Aorta (tissue), 5 donors: ENCODE data around the gene SLC38A8. TPM values are rescaled to one million over a fixed set of nuclear protein-coding genes. Genes with fewer than 3 reads are reported as not detected.

Experiments used
- ATAC-seq: fragments of 200-7000 bp; cut with Tn5 transposase; one replicate; pipeline ENCODE4 v1.9.1; 2022; ENCODE audit warnings: moderate library complexity; ENCODE audit not compliant: low FRiP score
- DNase-seq, 2 donors: peaks; one replicate each; pipeline ENCODE4 v3.0.0-alpha.2; 2020
- H3K27ac ChIP-seq, 2 donors: one replicate each; pipeline ENCODE4 v1.5.1; 2013; ENCODE audit warnings: low read length in 2 of 2, mild to moderate bottlenecking in 2 of 2, moderate library complexity in 2 of 2, control low read depth in 1 of 2, inconsistent platforms in 1 of 2, low read depth in 1 of 2
- H3K27me3 ChIP-seq, 2 donors: one replicate each; pipeline ENCODE4 v1.6.1; 2013; ENCODE audit warnings: control low read depth in 1 of 2, low read length in 1 of 2, mild to moderate bottlenecking in 1 of 2, moderate library complexity in 1 of 2; ENCODE audit not compliant: insufficient read depth in 2 of 2, control insufficient read depth in 1 of 2
- H3K36me3 ChIP-seq, 2 donors: one replicate each; pipeline ENCODE4 v1.6.1; 2013; ENCODE audit warnings: control low read depth in 1 of 2, low read length in 1 of 2, mild to moderate bottlenecking in 1 of 2; ENCODE audit not compliant: insufficient read depth in 2 of 2, control insufficient read depth in 1 of 2
- H3K4me1 ChIP-seq, 2 donors: one replicate each; pipeline ENCODE4 v1.6.1; 2013; ENCODE audit warnings: low read length in 2 of 2, control low read depth in 1 of 2, mild to moderate bottlenecking in 1 of 2, moderate library complexity in 1 of 2; ENCODE audit not compliant: insufficient read depth in 2 of 2, control insufficient read depth in 1 of 2
- H3K4me3 ChIP-seq, 2 donors: one replicate each; pipeline ENCODE4 v1.5.1; 2013; ENCODE audit warnings: low read length in 2 of 2, control low read depth in 1 of 2, mild to moderate bottlenecking in 1 of 2
- H3K9me3 ChIP-seq: one replicate; pipeline ENCODE4 v1.6.1; 2013; ENCODE audit warnings: mild to moderate bottlenecking, low read length; ENCODE audit not compliant: control insufficient read depth
- WGBS, 2 donors: extraction: QIAGEN DNeasy Blood & Tissue Kit; methylation state at CpG; one replicate each; pipeline ENCODE4 v1.1.7; 2013; 5-methylcytosine and 5-hydroxymethylcytosine counted together
- intact Hi-C, 2 donors: fragments of 100-400 bp; cut with DNase I; formaldehyde crosslinking; loops; one replicate each; pipeline versions ENCODE4 v1.14.2 to v1.15.0; 2022
- polyA plus RNA-seq, 2 donors: library from polyadenylated mRNA; stranded (reverse); fragments of 200-250 nt; gene quantifications; one replicate each; pipeline ENCODE4 v1.2.3, GENCODE V29; 2013
- total RNA-seq, 2 donors: library from RNA; stranded (reverse); fragmentation: NEBNext Ultra II Directional; extraction: Animal tissue kit (Norgen Biotek cat#: 25700); gene quantifications; one replicate each; pipeline ENCODE4 v1.2.1, GENCODE V29; 2021
- donor health status: healthy with polysubstance abuse.
- donor health status: Bipolar disorder and iron deficiency.
- donor health status: DM: no; HTN: no; CAD: no.
- donor health status: DM: no; HTN: no; CAD: no.
- donor health status: DM: yes; HTN: yes; CAD: no.

SLC38A8 gene
- total and polyA plus RNA-seq, 4 donors: not detected

- H3K36me3 ChIP-seq: peaks cover 6 to 10% of the 10 kb centered on the region in 2 donors
- WGBS, 2 donors: 85 to 88% methylated on average over 8 of the region's 8 CpGs
- no peak overlapping the region for H3K4me3 ChIP-seq
- H3K27ac ChIP-seq: no peak overlapping the region
- ATAC-seq: no peak
- no peaks in the 10 kb centered on the region for H3K9me3 ChIP-seq
- H3K4me1 ChIP-seq: no peaks in the 10 kb centered on the region
- H3K27me3 ChIP-seq: no peaks in the 10 kb centered on the region
- intact Hi-C loops: loop anchor here in 1 of 2 donors (2.0 kb wide), 1 partner anchor 102 kb away; the partner anchor contains the start of gene TAF1C
- DNase-seq: no peak
Observed at GRCh38 chr16:84085271-84085667, 42.7 kb upstream of the SLC38A8 start.

- Histone ChIP-seq H3K9me3 (no peaks in the 10 kb centered on the region), H3K36me3 (peaks cover 3 to 10% of the 10 kb centered on the region in 2 donors), H3K4me1 (no peaks in the 10 kb centered on the region), H3K27ac (peak overlapping the region in 1 of 2 donors; percentile 11), H3K27me3 (no peaks in the 10 kb centered on the region), H3K4me3 (no peak overlapping the region)
- DNase-seq: peak in 1 of 2 donors; percentile 61
- intact Hi-C loops: loop anchor here in 1 of 2 donors (2.0 kb wide), 1 partner anchor 102 kb away; the partner anchor contains the start of gene TAF1C
- 57 to 64% methylated on average over 11 of the region's 11 CpGs for WGBS, 2 donors
- ATAC-seq: no peak
Observed at GRCh38 chr16:84084570-84085270, 42.1 kb upstream of the SLC38A8 start.

GRCh38 chr16:84082835-84083569 lies 40.4 kb upstream of the SLC38A8 start:
- intact Hi-C loops: no loop called here
- Histone ChIP-seq H3K4me1 (no peaks in the 10 kb centered on the region), H3K36me3 (peaks cover 0 to 9% of the 10 kb centered on the region in 2 donors), H3K4me3 (no peak overlapping the region), H3K27ac (peak overlapping the region in 1 of 2 donors; percentile 2), H3K9me3 (no peaks in the 10 kb centered on the region), H3K27me3 (no peaks in the 10 kb centered on the region)
- 30 to 31% methylated on average over 11 of the region's 11 CpGs for WGBS, 2 donors
- ATAC-seq (peak; percentile 53), DNase-seq (peak in 1 of 2 donors; percentile 59)

- H3K4me1 ChIP-seq: no peaks in the 10 kb centered on the region
- H3K27ac ChIP-seq: no peak overlapping the region
- WGBS, 2 donors: 89 to 94% methylated on average over 6 of the region's 6 CpGs
- peaks cover 0 to 9% of the 10 kb centered on the region in 2 donors for H3K36me3 ChIP-seq
- H3K9me3 ChIP-seq: no peaks in the 10 kb centered on the region
- no peak overlapping the region for H3K4me3 ChIP-seq
- ATAC-seq (no peak), DNase-seq (no peak)
- intact Hi-C loops: no loop called here
- H3K27me3 ChIP-seq: no peaks in the 10 kb centered on the region
Observed at GRCh38 chr16:84082110-84082509, 39.5 kb upstream of the SLC38A8 start.

GRCh38 chr16:84081446-84081989 lies 38.9 kb upstream of the SLC38A8 start:
- Histone ChIP-seq H3K4me3 (no peak overlapping the region), H3K4me1 (no peaks in the 10 kb centered on the region), H3K27me3 (no peaks in the 10 kb centered on the region), H3K36me3 (peaks cover 0 to 7% of the 10 kb centered on the region in 2 donors), H3K27ac (no peak overlapping the region), H3K9me3 (no peaks in the 10 kb centered on the region)
- ATAC-seq (no peak), DNase-seq (no peak)
- 88 to 93% methylated on average over 14 of the region's 14 CpGs for WGBS, 2 donors
- intact Hi-C loops: no loop called here

GRCh38 chr16:84080813-84081212 lies 38.2 kb upstream of the SLC38A8 start:
- no peak overlapping the region for H3K27ac ChIP-seq
- WGBS, 2 donors: 81 to 84% methylated on average over 6 of the region's 6 CpGs

GRCh38 chr16:84080378-84080777 lies 37.8 kb upstream of the SLC38A8 start:
- Histone ChIP-seq H3K36me3 (peaks cover 0 to 1% of the 10 kb centered on the region in 2 donors), H3K27ac (no peak overlapping the region), H3K4me3 (no peak overlapping the region), H3K27me3 (no peaks in the 10 kb centered on the region), H3K4me1 (no peaks in the 10 kb centered on the region), H3K9me3 (no peaks in the 10 kb centered on the region)
- intact Hi-C loops: no loop called here
- no peak for DNase-seq
- 73 to 77% methylated on average over 8 of the region's 8 CpGs for WGBS, 2 donors
- peak; percentile 39 for ATAC-seq

More at GRCh38 chr16:84080813-84081212, 38.2 kb upstream of the SLC38A8 start:
- no peaks in the 10 kb centered on the region for H3K27me3 ChIP-seq
- no peaks in the 10 kb centered on the region for H3K4me1 ChIP-seq
- peaks cover 0 to 1% of the 10 kb centered on the region in 2 donors for H3K36me3 ChIP-seq
- H3K9me3 ChIP-seq: no peaks in the 10 kb centered on the region
- DNase-seq (no peak), ATAC-seq (no peak)
- H3K4me3 ChIP-seq: no peak overlapping the region
- intact Hi-C loops: no loop called here

- Histone ChIP-seq H3K27me3 (no peaks in the 10 kb centered on the region), H3K9me3 (no peaks in the 10 kb centered on the region), H3K27ac (no peak overlapping the region), H3K36me3 (peaks cover 0 to 1% of the 10 kb centered on the region in 2 donors), H3K4me3 (no peak overlapping the region), H3K4me1 (no peaks in the 10 kb centered on the region)
- WGBS, 2 donors: 88 to 89% methylated on average over 6 of the region's 6 CpGs
- intact Hi-C loops: no loop called here
- no peak for ATAC-seq
- DNase-seq: no peak
Observed at GRCh38 chr16:84079664-84080063, 37.1 kb upstream of the SLC38A8 start.
